NCI-H69 (cell line): ENCODE results near the gene HES2.
"Not testable (repeated sequence)": the region's sequence is repeated elsewhere in the genome, so short reads cannot be mapped to it uniquely, and the experiment has no call there.

Source experiments
- DNase-seq: peaks from one replicate; lab custom pipeline; 2025; lab: John Stamatoyannopoulos, UW

HES2 gene

GRCh38 chr1:6437012-6437700 lies 17.4 kb upstream of the HES2 start:
- peak; percentile 69 for DNase-seq

GRCh38 chr1:6436277-6436676 lies 16.6 kb upstream of the HES2 start:
- DNase-seq = not testable (repeated sequence)

GRCh38 chr1:6435547-6435946 lies 15.8 kb upstream of the HES2 start:
- no peak for DNase-seq

- peak; percentile 36 for DNase-seq
Measured at GRCh38 chr1:6435129-6435528, 15.4 kb upstream of the HES2 start.

GRCh38 chr1:6434186-6434585 lies 14.5 kb upstream of the HES2 start:
- DNase-seq = peak; percentile 8

- not testable (repeated sequence) for DNase-seq
Measured at GRCh38 chr1:6431645-6432579, 12.2 kb upstream of the HES2 start.

GRCh38 chr1:6429660-6430411 lies 10.1 kb upstream of the HES2 start:
- DNase-seq = not testable (repeated sequence)

- not testable (repeated sequence) for DNase-seq
Measured at GRCh38 chr1:6428453-6428852, 8.7 kb upstream of the HES2 start.

GRCh38 chr1:6427441-6428390 lies 8.0 kb upstream of the HES2 start:
- peak; percentile 61 for DNase-seq

- no peak for DNase-seq
Measured at GRCh38 chr1:6426972-6427350, 7.2 kb upstream of the HES2 start.

GRCh38 chr1:6426277-6426971 lies 6.7 kb upstream of the HES2 start:
- no peak for DNase-seq

- DNase-seq = no peak
Measured at GRCh38 chr1:6425658-6426057, 5.9 kb upstream of the HES2 start.

- peak; percentile 32 for DNase-seq
Measured at GRCh38 chr1:6424619-6425593, 5.2 kb upstream of the HES2 start, which contains the start of gene ESPN. Gene ESPN (plus strand): TSS chr1:6424776. CDS start chr1:6424956, 180 bp downstream.

GRCh38 chr1:6424000-6424565 lies 4.4 kb upstream of the HES2 start:
- peak; percentile 39 for DNase-seq

GRCh38 chr1:6423321-6423999 lies 3.7 kb upstream of the HES2 start:
- DNase-seq = peak; percentile 86

GRCh38 chr1:6421266-6421665 lies 1.5 kb upstream of the HES2 start:
- no peak for DNase-seq

- DNase-seq = peak; percentile 18
Measured at GRCh38 chr1:6420454-6421042, 829 bp upstream of the HES2 start.

- peak; percentile 42 for DNase-seq
Measured at GRCh38 chr1:6419397-6419803, 319 bp downstream of the HES2 start.
